ENCODE results near the gene TAOK1. TPM values are rescaled to one million over a fixed set of nuclear protein-coding genes. Genes with fewer than 3 reads are reported as not detected.

The TAOK1 gene
- total RNA-seq, 4 donors from 2014 or later = 24.6 to 102 (median 64.9) TPM

GRCh38 chr17:29376667-29377270 lies 13.4 kb upstream of the TAOK1 start:
- Histone ChIP-seq H3K27me3 (no peaks in the 10 kb centered on the region), H3K9me3 (no peaks in the 10 kb centered on the region), H3K4me1 (no peaks in the 10 kb centered on the region), H3K36me3 (no peaks in the 10 kb centered on the region), H3K27ac (no peak overlapping the region), H3K4me3 (no peak overlapping the region)
- intact Hi-C loops (cut with DNase I; ENCODE audit: low total_unique reads) = no loop called here
- TF ChIP-seq CTCF (IDR thresholded peaks at IDR 0.05) (no peak), POLR2A (IDR thresholded peaks at IDR 0.05) (no peak)
- no peak for DNase-seq

GRCh38 chr17:29378500-29378899 lies 11.7 kb upstream of the TAOK1 start:
- TF ChIP-seq CTCF (IDR thresholded peaks at IDR 0.05) (no peak), POLR2A (IDR thresholded peaks at IDR 0.05) (no peak)
- Histone ChIP-seq H3K4me3 (no peak overlapping the region), H3K9me3 (no peaks in the 10 kb centered on the region), H3K36me3 (no peaks in the 10 kb centered on the region), H3K4me1 (no peaks in the 10 kb centered on the region), H3K27me3 (no peaks in the 10 kb centered on the region), H3K27ac (no peak overlapping the region)
- intact Hi-C loops (cut with DNase I; ENCODE audit: low total_unique reads) = no loop called here
- no peak for DNase-seq

GRCh38 chr17:29379084-29379991 lies 10.8 kb upstream of the TAOK1 start:
- Histone ChIP-seq H3K9me3 (no peaks in the 10 kb centered on the region), H3K4me1 (no peaks in the 10 kb centered on the region), H3K27ac (no peak overlapping the region), H3K4me3 (no peak overlapping the region), H3K36me3 (no peaks in the 10 kb centered on the region), H3K27me3 (no peaks in the 10 kb centered on the region)
- TF ChIP-seq CTCF (IDR thresholded peaks at IDR 0.05) = no peak
- TF ChIP-seq POLR2A (IDR thresholded peaks at IDR 0.05) = no peak
- intact Hi-C loops (cut with DNase I; ENCODE audit: low total_unique reads) = no loop called here
- DNase-seq = no peak

- no peaks in the 10 kb centered on the region for H3K4me1 ChIP-seq
- no peaks in the 10 kb centered on the region for H3K36me3 ChIP-seq
- H3K27me3 ChIP-seq = no peaks in the 10 kb centered on the region
- no peak for TF ChIP-seq POLR2A (IDR thresholded peaks at IDR 0.05)
- no peak for TF ChIP-seq CTCF (IDR thresholded peaks at IDR 0.05)
- intact Hi-C loops (cut with DNase I; ENCODE audit: low total_unique reads) = no loop called here
- H3K4me3 ChIP-seq = no peak overlapping the region
- DNase-seq = no peak
- H3K27ac ChIP-seq = no peak overlapping the region
- H3K9me3 ChIP-seq = no peaks in the 10 kb centered on the region
Observed at GRCh38 chr17:29383686-29384085, 6.5 kb upstream of the TAOK1 start.

GRCh38 chr17:29384901-29385300 lies 5.3 kb upstream of the TAOK1 start:
- intact Hi-C loops (cut with DNase I; ENCODE audit: low total_unique reads) = no loop called here
- H3K27ac ChIP-seq = no peak overlapping the region
- no peaks in the 10 kb centered on the region for H3K36me3 ChIP-seq
- TF ChIP-seq POLR2A (IDR thresholded peaks at IDR 0.05) (no peak), CTCF (IDR thresholded peaks at IDR 0.05) (no peak)
- no peaks in the 10 kb centered on the region for H3K27me3 ChIP-seq
- DNase-seq = no peak
- no peaks in the 10 kb centered on the region for H3K4me1 ChIP-seq
- H3K9me3 ChIP-seq = no peaks in the 10 kb centered on the region
- no peak overlapping the region for H3K4me3 ChIP-seq

All from uterus (tissue), 4 donors.